ENCODE measurements around the gene SCUBE1.

The SCUBE1 gene

DNA sequence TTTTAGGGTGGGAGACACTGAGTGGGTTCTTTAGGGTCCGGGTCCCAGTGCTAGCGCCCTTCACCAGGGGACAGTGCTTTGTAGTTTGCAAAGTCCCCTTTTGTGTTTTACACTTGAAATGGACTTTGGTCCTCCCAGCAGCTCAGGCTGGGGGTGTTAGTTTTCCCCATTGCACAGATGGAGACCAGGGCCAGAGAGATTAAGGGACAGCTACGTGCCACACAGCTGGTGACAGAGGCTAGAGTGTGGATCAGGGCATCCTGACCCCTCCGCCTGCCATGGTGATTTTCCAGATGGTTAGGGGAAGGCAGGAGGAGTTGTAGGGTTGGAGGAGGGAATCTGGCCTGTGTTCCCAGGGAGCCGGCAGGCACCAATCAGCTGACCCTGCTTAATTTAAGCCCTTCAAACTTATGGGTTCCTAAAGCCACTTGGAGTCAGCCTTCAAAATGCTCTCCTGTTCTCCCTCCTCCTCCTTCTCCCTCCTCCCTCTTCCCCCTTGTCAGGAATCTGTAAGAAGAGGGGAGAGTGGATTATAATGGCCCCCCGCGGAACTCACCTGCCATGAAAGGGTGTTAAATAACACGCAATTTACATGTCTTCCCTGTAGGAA lies 46.2 kb upstream of the SCUBE1 start:
- TF ChIP-seq TAF1 (IDR thresholded peaks at IDR 0.05; ENCODE audit: low read depth) (no peak), EGR1 (IDR thresholded peaks at IDR 0.05) (no peak), YY1 (IDR thresholded peaks at IDR 0.05; ENCODE audit: low read depth) (no peak), MAX (IDR thresholded peaks at IDR 0.05) (no peak), ZBTB7A (IDR thresholded peaks at IDR 0.05; ENCODE audit: low read depth) (no peak)

DNA sequence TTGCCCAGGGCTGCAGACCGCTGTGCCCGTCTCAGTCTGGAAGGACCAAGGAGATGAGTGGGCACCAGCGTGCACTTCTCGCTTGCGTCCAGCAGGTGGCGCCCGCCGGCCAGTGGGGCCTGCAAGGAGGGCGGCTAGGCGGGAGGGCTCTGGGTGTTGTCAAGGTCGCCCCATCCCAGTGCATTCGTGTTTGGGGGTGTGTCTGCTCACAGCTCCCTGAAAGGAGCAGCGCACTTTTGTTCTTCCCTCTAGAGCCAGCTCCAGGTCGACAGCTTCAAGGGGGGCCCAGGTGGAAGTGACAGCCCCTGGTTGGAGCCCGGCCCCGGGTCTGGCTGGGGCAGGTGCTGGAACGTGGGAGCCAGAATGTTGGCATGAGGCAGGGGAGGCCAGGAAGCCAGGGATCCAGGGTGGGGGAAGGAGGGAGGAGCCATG lies 45.3 kb upstream of the SCUBE1 start:
- TF ChIP-seq TCF12 (IDR thresholded peaks at IDR 0.05; ENCODE audit: low read depth): no peak
- no peak for TF ChIP-seq ZBTB7A (IDR thresholded peaks at IDR 0.05; ENCODE audit: low read depth)
- no peak for TF ChIP-seq NFIC (IDR thresholded peaks at IDR 0.05)
- TF ChIP-seq CEBPB (IDR thresholded peaks at IDR 0.05): no peak
- TF ChIP-seq EP300 (IDR thresholded peaks at IDR 0.05; ENCODE audit: borderline replicate concordance): no peak
- TF ChIP-seq MAX (IDR thresholded peaks at IDR 0.05): peak; percentile 27; the same call in 1 of the 2 replicates
- TF ChIP-seq RAD21 (IDR thresholded peaks at IDR 0.05; ENCODE audit: low read depth): peak; percentile 83
- TF ChIP-seq EGR1 (IDR thresholded peaks at IDR 0.05): no peak

GRCh38 chr22:43387815-43388214 lies 44.6 kb upstream of the SCUBE1 start:
- no peak for TF ChIP-seq ZBTB7A (IDR thresholded peaks at IDR 0.05; ENCODE audit: low read depth)

- TF ChIP-seq TCF12 (IDR thresholded peaks at IDR 0.05; ENCODE audit: low read depth): no peak
- TF ChIP-seq RAD21 (IDR thresholded peaks at IDR 0.05; ENCODE audit: low read depth): peak; percentile 94
Measured at GRCh38 chr22:43385770-43386641, 42.8 kb upstream of the SCUBE1 start.

- TF ChIP-seq TEAD4 (IDR thresholded peaks at IDR 0.05): no peak
Measured at GRCh38 chr22:43384863-43385262, 41.7 kb upstream of the SCUBE1 start.

GRCh38 chr22:43381693-43382092 lies 38.5 kb upstream of the SCUBE1 start:
- TF ChIP-seq CREB1 (IDR thresholded peaks at IDR 0.05; ENCODE audit: low read depth) (no peak), ZBTB7A (IDR thresholded peaks at IDR 0.05; ENCODE audit: low read depth) (no peak), EP300 (IDR thresholded peaks at IDR 0.05; ENCODE audit: borderline replicate concordance) (no peak), FOXM1 (IDR thresholded peaks at IDR 0.05; ENCODE audit: borderline replicate concordance, low read depth) (no peak), MAX (IDR thresholded peaks at IDR 0.05) (no peak), RAD21 (IDR thresholded peaks at IDR 0.05; ENCODE audit: low read depth) (no peak)

DNA sequence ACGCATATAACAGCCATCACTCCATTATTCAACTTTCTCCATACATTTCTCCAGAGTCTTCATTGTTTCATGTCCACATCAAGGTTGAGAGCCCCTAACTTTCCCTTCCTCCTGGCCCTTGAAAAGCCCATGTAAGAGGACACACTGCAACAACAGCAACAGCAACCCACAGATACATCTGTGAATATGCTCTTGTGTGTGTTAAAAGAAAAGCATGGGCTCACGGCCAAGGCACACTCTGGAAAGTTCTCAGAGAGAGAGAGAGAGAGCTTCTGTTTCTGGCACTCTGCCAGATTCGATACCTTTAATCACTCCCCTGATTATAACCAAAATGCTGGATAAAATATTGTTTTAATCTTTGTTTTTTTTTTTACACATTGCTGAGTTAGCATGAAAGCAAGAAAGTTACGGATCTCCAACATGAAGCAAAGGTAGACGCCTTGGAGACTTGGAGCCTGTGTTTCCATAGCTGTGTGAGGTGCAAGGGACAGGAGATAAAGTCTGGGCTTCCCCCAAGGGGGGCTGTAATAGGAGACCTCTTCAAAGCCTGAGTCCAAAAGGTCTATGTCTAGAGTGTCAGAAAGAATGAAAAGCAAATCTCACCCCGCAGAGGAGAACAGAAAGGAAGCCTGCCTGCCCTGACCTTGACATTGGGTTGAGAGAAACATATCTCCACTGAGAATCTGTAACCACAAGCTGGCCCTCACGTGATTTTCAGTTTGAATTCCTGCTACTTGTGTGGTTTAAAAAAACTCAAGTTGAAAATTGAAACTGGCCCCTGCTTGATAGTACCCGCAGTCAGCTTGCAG lies 34.9 kb upstream of the SCUBE1 start:
- TF ChIP-seq TCF12 (IDR thresholded peaks at IDR 0.05; ENCODE audit: low read depth) (no peak), CREB1 (IDR thresholded peaks at IDR 0.05; ENCODE audit: low read depth) (no peak), FOXM1 (IDR thresholded peaks at IDR 0.05; ENCODE audit: borderline replicate concordance, low read depth) (no peak), MAX (IDR thresholded peaks at IDR 0.05) (no peak), REST (IDR thresholded peaks at IDR 0.05; ENCODE audit: low read depth) (no peak), USF1 (IDR thresholded peaks at IDR 0.05) (no peak), ZBTB7A (IDR thresholded peaks at IDR 0.05; ENCODE audit: low read depth) (no peak), YY1 (IDR thresholded peaks at IDR 0.05; ENCODE audit: low read depth) (no peak), CEBPB (IDR thresholded peaks at IDR 0.05) (no peak), TEAD4 (IDR thresholded peaks at IDR 0.05) (no peak), TAF1 (IDR thresholded peaks at IDR 0.05; ENCODE audit: low read depth) (no peak), NFIC (IDR thresholded peaks at IDR 0.05) (no peak), RAD21 (IDR thresholded peaks at IDR 0.05; ENCODE audit: low read depth) (no peak), EP300 (IDR thresholded peaks at IDR 0.05; ENCODE audit: borderline replicate concordance) (no peak), EGR1 (IDR thresholded peaks at IDR 0.05) (no peak)

DNA sequence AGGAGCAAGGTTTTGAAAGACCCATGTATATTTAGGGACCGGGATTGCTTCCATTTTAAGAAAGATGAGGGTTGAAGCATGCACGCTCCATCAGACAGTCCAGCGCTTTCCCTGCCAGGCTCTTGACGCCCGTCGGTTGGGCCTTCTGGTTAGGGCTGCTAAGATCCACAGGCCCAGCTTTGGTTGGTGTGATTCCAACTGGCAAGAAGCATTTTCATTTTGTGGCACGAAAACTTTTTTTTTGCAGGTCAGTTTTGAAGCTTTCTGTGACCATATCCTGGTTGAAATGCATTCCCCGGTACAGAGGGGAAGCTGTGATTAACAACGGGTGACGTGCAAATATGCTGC lies 34.4 kb upstream of the SCUBE1 start:
- TF ChIP-seq EGR1 (IDR thresholded peaks at IDR 0.05) (no peak), TAF1 (IDR thresholded peaks at IDR 0.05; ENCODE audit: low read depth) (no peak), ZBTB7A (IDR thresholded peaks at IDR 0.05; ENCODE audit: low read depth) (no peak), USF1 (IDR thresholded peaks at IDR 0.05) (no peak), CEBPB (IDR thresholded peaks at IDR 0.05) (no peak), TCF12 (IDR thresholded peaks at IDR 0.05; ENCODE audit: low read depth) (no peak), RAD21 (IDR thresholded peaks at IDR 0.05; ENCODE audit: low read depth) (no peak), CREB1 (IDR thresholded peaks at IDR 0.05; ENCODE audit: low read depth) (no peak)
